HG03103 (cell line): ENCODE data around the gene RNF113B.

Experiments
- ATAC-seq: cut with Tn5 transposase; IDR thresholded peaks from one replicate; pipeline ENCODE4 v1.9.1; 2021; ENCODE audit warnings: low read depth; ENCODE audit not compliant: unreplicated experiment

RNF113B gene

DNA sequence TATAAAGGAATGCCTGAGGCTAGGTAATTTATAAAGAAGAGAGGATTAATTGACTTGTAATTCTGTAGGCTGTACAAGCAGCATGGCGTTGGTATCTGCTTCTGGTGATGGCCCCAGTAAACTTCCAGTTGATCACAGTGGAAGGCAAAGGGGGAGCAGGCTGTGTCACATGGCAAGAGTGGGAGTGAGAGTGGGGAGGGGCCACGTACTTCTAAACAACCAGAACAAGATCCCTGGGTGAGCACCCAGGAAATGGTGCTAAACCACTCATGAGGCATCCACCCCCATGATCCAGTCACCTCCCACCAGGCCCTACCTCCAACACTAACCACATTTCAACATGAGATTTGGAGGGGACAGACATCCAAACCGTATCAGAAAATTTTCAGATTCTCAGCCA lies 3.0 kb upstream of the RNF113B start:
- no peak for ATAC-seq

DNA sequence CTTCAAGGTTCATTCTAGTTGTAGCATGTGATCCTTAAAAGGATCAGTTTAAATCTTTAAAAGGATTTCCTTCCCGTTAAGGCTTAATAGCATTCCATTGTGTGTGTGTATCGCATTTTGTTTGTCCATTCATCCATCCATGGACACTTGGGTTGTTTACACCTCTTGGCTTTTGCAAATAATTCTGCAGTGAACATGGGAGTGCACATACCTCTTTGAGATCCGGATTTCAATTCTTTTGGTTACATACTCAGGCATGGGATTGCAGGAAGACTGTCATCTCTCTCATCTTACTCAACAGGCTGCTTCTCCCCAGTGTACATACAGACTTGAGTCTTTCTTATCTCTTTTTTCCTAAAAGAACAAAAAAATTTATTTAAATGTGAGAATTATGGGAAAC lies 1.2 kb downstream of the RNF113B start:
- ATAC-seq = no peak

DNA sequence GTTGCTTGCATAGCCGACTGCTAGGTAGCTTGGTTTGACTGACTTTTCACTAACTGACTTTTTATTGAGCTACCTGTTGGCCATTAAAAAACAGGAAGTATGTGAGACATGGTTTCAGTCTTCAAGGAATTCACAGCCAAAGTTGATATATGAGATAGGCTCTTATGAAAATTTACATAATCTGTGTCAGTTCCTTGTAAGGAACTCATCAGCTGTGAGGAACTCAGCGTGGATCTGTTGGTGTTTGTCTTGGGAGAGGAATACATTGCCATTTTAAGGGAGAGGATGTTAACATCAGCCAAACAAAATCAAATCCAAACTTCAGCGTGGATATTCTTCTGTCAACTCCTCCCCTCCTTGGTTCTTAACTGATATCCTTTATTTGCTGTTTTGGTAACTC lies 2.0 kb downstream of the RNF113B start:
- ATAC-seq = no peak

DNA sequence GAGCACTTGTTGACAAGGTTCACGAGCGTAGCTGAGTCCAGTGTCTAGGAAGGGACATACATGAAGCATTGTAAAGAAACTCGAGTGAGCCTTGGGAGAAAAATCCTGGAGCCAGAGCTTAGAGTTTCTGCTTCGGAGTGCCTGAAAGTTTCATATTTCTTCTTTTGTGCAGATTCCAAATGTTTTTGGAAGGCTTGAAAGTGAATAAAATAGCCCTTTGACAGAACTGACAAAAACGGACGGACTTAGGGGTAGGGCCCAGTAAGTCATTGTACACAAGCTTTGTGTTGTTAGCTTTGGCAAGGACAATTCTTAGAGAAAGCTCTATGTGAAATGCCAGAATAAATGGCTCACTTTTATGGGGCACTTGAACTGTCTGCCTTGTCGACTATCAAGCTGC lies 2.8 kb downstream of the RNF113B start:
- no peak for ATAC-seq

DNA sequence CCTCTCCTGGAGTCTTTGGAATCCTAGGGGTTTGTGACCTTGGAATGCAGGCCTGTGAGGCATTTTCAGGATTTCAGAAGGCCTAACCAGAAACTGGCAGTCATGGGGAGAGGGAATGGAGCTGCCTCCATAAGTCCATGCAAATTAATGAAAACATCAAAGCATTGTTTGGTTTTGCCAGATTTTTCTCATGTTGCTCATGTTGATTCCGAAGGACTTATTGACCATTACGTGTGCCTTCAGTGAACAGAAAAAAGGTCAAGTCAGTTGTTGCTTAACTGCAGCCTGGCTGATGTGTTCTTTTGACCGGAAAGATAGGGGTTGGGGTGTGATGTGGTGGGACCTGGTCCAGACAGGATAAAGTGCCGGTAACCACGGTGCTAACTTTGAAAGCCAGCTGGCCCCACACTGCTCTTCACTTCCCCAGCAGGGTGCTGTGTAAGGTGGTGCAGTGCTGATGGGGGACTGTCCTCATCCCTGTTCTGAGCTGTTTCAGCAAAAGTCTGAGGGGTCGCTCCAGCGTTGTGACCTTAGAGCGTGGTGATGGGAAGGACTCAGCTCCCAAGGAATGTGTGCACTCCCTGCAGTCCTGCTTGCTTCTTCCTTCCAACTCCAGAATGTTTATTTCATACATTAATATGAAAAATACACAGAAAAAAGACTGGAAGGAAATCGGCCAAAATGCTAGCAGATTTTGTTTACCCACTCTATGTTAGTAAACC lies 3.5 kb downstream of the RNF113B start:
- no peak for ATAC-seq

DNA sequence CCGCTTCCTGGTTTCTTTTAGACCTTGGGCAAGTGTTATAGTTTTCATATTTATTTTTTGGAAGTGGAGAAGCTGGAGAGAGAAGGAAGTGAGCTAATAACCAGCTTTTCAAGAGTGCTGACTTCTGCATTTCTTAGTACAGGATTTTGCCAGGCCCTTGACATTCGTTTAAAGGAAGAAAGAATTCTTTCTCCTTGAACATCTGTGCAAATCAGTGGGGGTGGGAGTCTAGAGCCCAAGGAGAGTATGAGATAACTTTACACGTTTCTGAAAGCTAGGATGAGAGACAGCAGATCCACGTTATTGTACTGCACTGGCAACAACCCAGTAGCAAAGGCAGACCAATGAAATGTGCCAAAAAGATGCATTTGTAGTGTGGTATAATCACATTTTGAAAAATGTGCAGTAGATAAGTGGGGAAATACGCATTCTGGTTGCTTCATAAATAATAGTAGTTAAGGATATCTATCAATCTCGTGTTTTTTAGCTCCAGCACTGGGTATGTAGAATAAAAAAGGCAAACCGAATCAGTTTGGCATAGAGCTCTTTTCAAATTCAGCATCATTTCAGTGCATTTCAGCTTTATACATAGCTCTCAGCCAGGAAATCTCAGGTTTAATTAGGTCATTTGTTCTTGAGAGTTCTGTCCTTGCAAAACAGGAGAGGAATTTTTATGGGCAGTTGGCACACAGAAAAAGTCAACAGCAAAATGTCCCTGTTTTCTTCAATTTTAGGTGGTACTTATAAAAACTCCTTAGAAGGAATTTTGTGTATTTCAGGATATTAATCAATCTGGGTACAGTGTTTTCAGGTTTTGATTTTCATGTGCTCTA lies 4.3 kb downstream of the RNF113B start:
- no peak for ATAC-seq

DNA sequence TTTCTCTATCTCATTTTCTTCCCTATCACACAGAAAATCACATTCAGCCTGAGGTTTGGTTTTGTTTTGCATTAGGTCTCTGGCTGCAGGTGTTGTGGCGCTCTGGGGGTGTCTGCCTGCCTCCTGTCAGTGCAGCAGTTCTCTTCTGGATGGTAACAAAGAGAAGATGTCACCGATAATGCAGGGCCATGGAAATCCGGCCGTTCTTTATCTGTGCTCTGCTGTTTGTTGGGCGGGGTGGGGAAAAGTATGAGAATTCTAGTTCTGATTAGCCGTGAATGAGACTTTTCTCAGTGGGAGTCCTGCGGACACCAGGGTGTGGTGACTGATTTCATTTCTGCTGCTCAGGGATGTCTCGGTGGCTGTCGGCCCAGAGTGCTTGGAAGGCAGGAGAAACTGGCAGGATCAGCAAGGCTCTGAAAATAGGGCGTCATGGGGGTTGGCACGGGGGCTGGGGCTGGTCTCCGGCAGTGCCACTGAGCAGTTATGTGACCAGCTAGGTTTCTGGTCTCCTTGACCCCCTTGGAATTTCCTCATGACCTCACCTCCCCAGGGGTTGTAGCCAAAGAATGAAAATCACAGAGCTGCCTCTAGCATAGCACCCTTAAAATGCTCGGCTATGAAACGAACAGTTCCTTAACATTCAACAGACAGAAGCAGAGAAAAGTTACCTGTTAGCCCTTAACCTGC lies 5.0 kb downstream of the RNF113B start:
- no peak for ATAC-seq

DNA sequence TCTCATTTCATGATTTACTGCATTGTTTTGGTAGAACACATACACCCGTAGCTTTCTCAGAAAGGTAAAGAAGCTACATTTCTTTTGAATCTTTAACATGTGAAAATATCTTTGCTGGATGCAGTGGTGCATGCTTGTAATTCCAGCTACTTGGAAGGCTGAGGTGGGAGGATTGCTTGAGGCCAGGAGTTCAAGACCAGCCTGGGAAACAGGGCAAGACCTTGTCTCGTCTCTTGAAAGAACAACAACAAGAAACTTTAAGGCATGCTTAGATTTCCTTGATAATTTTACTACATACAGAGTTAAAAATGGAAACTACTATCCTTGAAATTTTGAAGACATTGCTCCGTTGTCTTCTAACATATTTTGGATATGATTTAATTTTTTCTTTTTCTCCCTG lies 7.7 kb downstream of the RNF113B start:
- no peak for ATAC-seq

DNA sequence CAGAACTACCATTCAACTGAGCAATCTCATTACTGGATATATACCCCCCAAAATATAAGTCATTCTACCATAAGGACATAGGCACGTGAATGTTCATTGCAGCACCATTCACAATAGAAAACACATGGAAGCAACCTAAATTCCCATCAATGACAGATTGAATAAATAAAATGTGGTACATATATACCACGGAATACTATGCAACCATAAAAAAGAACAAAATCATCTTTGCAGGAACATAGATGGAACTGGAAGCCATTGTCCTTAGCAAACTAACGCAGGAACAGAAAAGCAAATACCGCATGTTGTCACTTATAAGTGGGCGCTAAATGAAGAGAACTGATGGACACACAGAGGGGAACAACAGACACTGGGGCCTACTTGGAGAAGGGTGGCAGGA lies 14.1 kb downstream of the RNF113B start:
- no peak for ATAC-seq

DNA sequence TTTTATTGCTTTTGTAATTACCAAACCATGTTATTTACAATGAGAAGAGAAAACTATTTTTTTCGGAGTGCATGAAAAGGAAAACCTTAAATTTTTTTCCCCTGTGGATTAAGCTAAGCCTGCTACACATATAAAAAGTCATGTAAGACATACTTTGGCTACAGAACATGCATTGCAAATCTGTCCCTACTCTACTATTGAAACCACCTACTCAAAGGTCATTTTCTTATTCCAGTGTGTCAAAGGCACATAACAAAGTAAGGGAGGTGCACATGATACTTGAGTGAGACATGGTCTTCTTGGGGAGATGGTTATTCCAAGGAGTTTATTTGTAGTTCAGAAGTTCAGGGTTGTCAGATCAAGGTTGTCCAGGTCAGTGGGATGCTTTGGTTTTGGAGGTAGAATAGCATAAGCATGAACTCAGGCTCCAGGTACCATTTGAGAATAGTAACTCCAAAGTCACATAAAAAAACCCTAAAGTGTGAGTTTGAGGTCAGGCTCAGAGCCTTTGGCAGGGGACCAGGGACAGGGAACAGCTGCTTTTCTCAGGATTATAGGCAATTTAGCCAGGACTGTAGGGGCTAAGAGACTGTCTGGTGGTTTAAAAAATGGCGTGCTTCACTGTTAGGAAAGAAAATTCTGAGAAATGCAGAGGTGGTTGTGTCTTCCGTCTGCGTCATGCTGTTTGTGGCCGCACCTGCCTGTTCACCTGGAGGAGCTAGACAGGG lies 18.7 kb downstream of the RNF113B start:
- no peak for ATAC-seq

DNA sequence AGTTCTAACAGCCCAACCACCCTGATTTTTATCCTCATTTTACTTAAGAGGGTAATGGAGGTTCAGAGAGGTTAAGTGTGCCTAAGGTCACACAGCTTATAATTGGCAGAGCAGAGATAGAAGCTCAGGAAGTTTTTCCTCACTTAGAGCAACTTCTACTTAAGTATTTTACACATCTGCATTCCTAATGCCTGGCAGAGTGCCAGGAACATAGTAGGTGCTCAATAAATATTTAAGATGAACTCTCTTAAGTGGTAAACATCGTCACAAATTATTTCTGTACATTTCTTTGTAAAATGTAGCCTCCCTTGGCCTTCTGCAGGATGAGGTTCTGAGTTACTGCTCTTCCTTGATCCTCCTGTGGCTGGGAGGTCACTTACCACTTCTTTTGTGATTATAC lies 19.5 kb downstream of the RNF113B start:
- no peak for ATAC-seq

DNA sequence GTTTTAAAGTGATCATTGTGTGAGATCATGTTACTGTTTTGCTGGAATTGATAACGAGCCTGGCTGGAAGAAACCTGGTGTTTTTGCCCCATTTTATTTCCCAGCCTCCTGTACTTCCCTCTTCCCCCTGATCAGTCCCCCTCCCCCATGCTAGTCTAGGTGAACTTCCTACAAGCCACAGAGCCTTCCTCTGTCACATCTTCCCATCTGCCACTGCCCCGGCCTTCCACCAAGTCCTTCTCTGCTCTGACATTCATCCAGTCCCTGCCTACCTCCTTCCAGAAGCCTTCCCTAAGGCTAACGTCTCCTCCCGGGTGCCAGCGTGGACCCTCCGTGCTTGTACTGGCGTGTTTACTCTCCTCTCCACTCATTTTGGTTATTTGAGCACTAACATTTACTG lies 19.9 kb downstream of the RNF113B start:
- ATAC-seq = no peak

DNA sequence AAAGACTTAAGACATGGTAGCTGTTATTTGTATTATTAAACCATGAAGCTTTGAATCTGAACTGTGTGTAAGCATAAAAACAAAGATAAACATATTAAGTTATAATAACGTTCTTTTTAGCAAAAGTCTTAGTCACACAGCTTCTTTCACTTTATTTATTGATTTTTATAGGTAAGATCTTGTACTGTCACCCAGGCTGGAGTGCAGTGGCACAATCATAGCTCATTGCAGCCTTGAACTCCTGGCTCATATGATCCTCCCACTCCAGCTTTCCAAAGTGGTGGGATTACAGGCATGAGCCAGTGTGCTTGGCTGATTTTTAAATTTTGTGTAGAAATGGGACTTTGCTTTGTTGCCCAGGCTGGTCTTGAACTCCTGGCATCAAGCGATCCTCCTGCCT lies 20.8 kb downstream of the RNF113B start:
- no peak for ATAC-seq

DNA sequence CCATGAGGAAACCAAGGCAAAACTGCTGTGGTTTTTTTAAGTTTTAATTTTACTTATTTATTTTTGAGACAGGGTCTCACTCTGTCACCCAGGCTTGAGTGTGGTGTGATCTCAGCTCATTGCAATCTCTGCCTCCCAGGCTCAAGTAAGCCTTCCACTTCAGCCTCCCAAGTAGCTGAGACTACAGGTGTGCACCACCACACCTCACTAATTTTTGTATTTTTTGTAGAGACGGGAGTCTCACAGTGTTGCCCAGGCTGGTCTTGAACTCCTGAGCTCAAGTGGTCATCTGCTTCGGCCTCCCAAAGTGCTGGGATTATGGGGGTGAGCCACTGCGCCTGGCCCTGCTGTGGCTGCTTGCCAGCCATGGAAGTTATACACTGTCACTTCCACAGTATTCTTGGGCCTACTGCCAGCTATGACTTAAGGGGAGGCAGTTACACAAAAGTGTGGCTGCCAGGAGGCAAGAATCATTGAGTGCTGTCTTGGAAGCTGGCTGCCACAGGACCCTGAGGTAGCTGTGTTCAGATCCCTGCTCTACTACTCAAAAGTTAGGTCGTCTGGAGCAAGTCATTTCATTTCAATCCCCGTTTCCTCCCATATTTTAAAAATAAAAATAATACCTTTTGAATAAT lies 21.5 kb downstream of the RNF113B start:
- ATAC-seq = no peak

DNA sequence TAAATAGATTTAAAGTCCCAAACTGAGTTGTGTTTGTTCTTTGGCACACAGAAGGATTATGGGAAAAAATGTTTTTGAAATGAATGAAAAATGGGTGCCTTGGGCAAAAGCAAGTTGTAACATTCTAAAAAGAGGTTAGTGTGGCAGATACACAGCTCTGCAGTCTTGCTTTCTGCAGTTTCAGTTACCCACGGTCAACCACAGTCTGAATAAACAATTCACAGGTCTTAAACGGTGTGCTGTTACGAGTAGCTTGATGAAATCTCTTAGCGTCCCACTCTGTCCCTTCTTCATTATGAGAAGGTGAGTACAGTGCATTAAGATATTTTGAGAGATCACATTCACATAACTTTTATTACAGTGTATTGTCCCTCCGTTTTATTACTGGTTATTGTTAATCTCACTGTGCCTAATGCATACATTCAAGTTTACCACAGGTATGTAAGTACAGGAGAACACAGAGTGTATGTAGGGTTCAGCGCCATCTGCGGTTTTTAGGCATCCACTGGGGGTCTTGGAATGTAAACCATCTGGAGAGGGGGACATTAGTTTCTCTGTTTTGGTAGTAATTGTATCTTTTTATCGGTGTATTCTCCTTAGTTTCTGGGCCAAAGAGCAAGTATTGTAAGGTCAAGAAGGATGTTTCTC lies 26.1 kb downstream of the RNF113B start:
- ATAC-seq = no peak

DNA sequence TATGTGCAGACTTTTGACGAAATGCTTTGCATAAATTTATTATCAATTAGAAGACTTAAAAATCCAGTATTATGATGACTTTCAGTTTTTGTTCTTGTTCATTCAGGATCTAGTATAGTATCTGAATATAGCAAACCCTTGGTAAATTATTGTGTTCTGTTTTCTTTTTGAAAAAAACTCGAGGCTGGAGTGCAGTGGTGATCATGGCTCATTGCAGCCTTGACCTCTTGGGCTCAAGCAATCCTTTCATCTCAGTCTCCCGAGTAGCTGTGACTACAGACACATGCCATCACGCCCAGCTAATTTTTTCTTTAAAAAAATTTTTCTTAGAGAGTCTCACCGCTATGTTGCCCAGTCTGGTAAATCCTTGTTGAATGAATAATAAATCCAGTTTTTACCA lies 29.5 kb downstream of the RNF113B start:
- no peak for ATAC-seq

DNA sequence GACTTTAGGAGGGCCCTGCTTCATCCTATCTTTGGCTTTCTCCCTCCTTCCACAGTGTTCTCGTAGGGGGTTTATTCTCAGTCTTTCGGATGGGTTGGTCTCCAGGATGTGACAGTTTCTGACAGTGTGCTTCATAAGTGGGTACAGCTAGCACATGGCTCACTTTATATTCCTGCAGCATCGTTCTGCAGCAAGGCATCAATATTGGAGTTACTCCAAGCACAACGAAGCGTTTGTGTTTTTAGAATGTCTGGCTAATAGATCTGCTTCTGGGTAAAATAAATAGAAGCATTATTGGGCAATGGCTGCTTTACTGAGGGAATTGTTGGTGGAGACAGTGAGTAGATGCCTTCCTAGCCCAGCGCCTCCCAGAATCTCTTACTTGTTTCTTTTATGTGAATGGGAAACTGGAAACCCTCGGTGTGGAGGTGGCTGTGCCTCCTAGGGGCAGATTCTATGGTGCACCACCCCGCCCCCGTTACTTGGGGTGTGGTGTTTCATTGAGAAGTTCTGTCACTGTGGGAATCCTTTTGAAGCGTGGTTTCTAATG lies 32.2 kb downstream of the RNF113B start:
- ATAC-seq = no peak

DNA sequence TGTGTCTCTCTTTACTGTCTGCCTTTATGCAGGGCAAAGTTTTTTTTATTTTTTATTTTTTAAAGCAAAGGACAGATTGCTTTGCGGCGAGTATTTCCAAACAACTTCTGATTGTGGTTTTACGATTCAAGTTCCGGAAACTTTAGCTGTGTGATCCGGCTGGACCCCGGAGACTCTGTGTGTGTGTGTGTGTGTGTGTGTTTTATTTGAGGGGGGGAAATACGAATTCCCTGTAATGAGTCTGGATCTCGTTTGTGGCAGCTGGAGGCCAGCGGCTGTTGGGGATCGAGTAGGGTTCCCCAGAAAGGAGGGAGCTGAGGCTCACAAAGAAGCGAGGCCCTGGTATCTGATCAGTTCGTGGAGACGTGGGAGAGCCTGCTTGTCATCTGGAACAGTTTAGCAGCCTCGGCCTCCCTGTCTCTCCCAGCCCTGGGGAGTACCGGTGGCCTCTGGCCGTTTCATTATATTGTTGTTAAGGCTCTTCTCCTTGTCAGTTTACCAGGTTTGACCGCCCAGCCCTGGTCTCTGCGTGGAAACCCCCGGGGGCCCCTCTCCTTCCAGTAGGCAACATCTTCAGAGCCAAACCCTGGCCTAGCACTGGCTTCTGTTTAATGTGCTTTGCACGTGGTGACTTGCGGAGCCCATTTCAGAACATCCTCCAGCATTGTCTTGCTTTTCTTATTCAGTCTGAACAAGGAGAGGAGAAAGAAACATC lies 32.9 kb downstream of the RNF113B start:
- ATAC-seq = no peak

DNA sequence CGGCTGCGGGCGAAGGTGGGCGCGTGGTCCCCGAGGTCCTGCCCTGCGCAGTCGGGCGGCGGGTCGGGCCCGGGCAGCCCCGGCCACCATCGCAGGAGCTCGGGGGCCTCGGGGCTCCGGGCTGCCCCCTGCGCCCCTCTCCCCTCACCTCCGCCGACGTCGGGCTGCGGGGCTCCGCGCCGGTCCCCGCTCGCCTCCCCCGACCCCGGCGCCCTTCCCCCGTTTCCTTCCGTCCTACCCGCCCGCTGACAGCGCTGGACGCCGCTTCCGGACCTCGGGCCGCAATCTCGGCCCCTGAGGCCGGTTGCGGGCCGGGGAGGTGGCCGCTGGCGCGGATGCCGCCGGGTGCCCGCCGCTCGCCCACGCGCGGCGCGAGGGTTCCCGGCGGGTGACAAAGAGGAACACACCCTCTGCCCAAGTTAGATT lies 33.5 kb downstream of the RNF113B start:
- no peak for ATAC-seq
